Endothelial cell of umbilical vein (primary cell): ENCODE data around the gene ERG.
A peak's percentile ranks its signal among the peaks of the same experiment; 100 is the strongest.

ENCODE experiments used
- EZH2 ChIP-seq: IDR thresholded peaks from 2 replicates; pipeline ENCODE4 v1.6.1; 2012; ENCODE audit warnings: borderline replicate concordance, low read depth, mild to moderate bottlenecking, moderate library complexity, low read length, inconsistent platforms; ENCODE audit not compliant: severe bottlenecking
- GATA2 ChIP-seq: IDR thresholded peaks from 2 replicates; pipeline ENCODE4 v1.7.0; 2011; ENCODE audit warnings: low read depth, mild to moderate bottlenecking, moderate library complexity, mixed read lengths, low read length; ENCODE audit not compliant: insufficient read length, insufficient read depth
- MAX ChIP-seq: IDR thresholded peaks from 2 replicates; pipeline ENCODE4 v1.6.1; 2011; ENCODE audit not compliant: insufficient read depth, insufficient read length
- POLR2AphosphoS5 ChIP-seq: IDR thresholded peaks from 2 replicates; pipeline ENCODE4 v1.6.1; 2012; ENCODE audit warnings: low read depth, mild to moderate bottlenecking, control low read depth, low read length, moderate library complexity; ENCODE audit not compliant: insufficient read depth
- TF ChIP-seq, protein P1 (sequence below), 2 donors: IDR thresholded peaks; 1 replicate in 1 of 2; 2 replicates in 1 of 2; pipeline ENCODE4 v1.5.1; 2011; ENCODE audit warnings: low read length in 2 of 2, mild to moderate bottlenecking in 2 of 2, moderate library complexity in 2 of 2, control low read depth in 1 of 2, inconsistent platforms in 1 of 2, low read depth in 1 of 2; ENCODE audit not compliant: insufficient read depth in 1 of 2; ENCODE audit errors: extremely low read depth in 1 of 2

DNA sequence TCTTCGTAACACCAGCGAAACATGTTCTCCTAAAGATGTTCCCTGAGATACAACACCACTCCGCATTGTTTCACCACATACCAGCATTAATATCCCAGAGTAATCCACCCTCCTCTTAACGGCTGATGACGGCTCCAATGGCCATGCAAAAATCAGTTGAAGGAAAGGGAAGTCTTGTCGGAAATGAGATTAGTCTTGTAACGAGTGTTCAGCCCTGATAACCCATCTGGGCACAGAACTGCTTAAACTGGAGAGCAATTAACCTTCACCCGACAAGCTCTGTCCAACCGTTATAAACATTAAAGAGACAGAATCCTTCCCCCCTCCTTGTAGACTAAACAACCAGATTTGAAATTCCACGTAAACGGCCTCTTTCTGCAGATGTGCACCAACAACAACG, 21.9 kb downstream of the ERG start:
- TF ChIP-seq, protein P1, sequence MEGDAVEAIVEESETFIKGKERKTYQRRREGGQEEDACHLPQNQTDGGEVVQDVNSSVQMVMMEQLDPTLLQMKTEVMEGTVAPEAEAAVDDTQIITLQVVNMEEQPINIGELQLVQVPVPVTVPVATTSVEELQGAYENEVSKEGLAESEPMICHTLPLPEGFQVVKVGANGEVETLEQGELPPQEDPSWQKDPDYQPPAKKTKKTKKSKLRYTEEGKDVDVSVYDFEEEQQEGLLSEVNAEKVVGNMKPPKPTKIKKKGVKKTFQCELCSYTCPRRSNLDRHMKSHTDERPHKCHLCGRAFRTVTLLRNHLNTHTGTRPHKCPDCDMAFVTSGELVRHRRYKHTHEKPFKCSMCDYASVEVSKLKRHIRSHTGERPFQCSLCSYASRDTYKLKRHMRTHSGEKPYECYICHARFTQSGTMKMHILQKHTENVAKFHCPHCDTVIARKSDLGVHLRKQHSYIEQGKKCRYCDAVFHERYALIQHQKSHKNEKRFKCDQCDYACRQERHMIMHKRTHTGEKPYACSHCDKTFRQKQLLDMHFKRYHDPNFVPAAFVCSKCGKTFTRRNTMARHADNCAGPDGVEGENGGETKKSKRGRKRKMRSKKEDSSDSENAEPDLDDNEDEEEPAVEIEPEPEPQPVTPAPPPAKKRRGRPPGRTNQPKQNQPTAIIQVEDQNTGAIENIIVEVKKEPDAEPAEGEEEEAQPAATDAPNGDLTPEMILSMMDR (IDR thresholded peaks at IDR 0.05; ENCODE audit: extremely low read depth in 1 of 2, insufficient read depth in 1 of 2, low read depth in 1 of 2, low read length in 2 of 2): no peak
- TF ChIP-seq EZH2 (no peak), GATA2 (peak; percentile 100), MAX (no peak), POLR2AphosphoS5 (peak; percentile 97)
